Measurements from ENCODE around the gene ATXN7L3. TPM values are rescaled to one million over a fixed set of nuclear protein-coding genes. Genes with fewer than 3 reads are reported as not detected.

The ATXN7L3 gene
- total RNA-seq, 2 donors from 2014 or later, result 45.8 to 72.0 TPM

- under 1% methylated on average over 66 of the region's 108 CpGs for whole genome bisulfite sequencing
- peaks cover 5% of the 10 kb centered on the region for H3K4me1 ChIP-seq (replicated peaks)
- peak; percentile 40 for DNase-seq (ENCODE audit: low spot score)
- H3K27me3 ChIP-seq (replicated peaks; ENCODE audit: insufficient read depth), result no peaks in the 10 kb centered on the region
- no peaks in the 10 kb centered on the region for H3K9me3 ChIP-seq
- H3K36me3 ChIP-seq, result peaks cover 3 to 13% of the 10 kb centered on the region in 2 donors
- H3K4me3 ChIP-seq, result peak overlapping the region; percentile 80 to 95
- intact Hi-C loops (cut with DNase I), result no loop called here
- peak overlapping the region; percentile 98 to 100 for H3K27ac ChIP-seq
- TF ChIP-seq, protein P1, sequence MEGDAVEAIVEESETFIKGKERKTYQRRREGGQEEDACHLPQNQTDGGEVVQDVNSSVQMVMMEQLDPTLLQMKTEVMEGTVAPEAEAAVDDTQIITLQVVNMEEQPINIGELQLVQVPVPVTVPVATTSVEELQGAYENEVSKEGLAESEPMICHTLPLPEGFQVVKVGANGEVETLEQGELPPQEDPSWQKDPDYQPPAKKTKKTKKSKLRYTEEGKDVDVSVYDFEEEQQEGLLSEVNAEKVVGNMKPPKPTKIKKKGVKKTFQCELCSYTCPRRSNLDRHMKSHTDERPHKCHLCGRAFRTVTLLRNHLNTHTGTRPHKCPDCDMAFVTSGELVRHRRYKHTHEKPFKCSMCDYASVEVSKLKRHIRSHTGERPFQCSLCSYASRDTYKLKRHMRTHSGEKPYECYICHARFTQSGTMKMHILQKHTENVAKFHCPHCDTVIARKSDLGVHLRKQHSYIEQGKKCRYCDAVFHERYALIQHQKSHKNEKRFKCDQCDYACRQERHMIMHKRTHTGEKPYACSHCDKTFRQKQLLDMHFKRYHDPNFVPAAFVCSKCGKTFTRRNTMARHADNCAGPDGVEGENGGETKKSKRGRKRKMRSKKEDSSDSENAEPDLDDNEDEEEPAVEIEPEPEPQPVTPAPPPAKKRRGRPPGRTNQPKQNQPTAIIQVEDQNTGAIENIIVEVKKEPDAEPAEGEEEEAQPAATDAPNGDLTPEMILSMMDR (IDR thresholded peaks at IDR 0.05), result no peak
- TF ChIP-seq POLR2A (IDR thresholded peaks at IDR 0.05) (no peak), POLR2AphosphoS5 (IDR thresholded peaks at IDR 0.05) (no peak)
These were observed 20.8 kb upstream of the ATXN7L3 start for GRCh38 chr17:44220213-44221083.

DNA sequence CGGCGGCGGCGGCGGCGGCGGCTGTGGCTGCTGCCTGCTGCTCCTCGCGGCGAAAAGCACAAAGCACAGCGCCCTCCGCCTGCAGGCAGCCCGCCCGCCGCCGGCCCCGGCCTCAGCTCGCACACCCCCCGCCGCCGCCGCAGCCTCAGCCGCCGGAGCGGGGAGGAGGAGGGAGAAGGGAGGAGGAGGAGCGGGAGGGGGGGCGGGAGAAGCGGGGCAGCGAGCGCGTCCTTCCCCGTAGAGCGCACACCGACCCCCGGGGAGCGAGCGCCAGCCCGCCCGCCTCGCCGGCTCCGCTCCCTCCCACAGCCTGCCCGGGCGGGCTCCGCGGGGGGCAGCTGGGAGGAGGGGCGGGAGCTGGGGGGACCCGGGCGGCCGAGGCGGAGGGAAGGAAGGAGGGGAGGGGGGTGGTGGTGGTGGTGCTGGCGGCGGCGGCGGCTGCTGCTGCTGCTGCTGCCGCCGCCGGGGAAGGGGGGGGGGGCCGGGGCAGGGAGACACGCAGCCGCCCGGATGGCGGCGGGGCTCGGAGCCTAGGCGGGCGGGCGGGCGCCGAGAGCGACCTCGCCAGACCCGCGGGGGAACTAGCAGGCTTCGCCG, 20.0 kb upstream of the ATXN7L3 start, which contains the start of gene UBTF:
Gene UBTF (minus strand): TSS at position 60 of the 597 bp plus-strand sequence. CDS start 1,446 bp downstream, outside the sequence.
- Histone ChIP-seq H3K9me3 (no peaks in the 10 kb centered on the region), H3K36me3 (peaks cover 7 to 19% of the 10 kb centered on the region in 2 donors), H3K27me3 (replicated peaks; ENCODE audit: insufficient read depth) (no peaks in the 10 kb centered on the region), H3K4me1 (replicated peaks) (peaks cover 5% of the 10 kb centered on the region), H3K27ac (peak within 1 kb of the TSS; percentile 98 to 100), H3K4me3 (peak within 1 kb of the TSS; percentile 80 to 95)
- 0% methylated on average over 16 of the region's 76 CpGs for WGBS
- peak; percentile 59 for DNase-seq (ENCODE audit: low spot score)
- TF ChIP-seq POLR2AphosphoS5 (IDR thresholded peaks at IDR 0.05), result no peak
- TF ChIP-seq, protein P1 (IDR thresholded peaks at IDR 0.05), result no peak
- no peak for TF ChIP-seq POLR2A (IDR thresholded peaks at IDR 0.05)
- intact Hi-C loops (cut with DNase I), result loop anchor here (2.0 kb wide), 1 partner anchor 107 kb away; no protein-coding TSS in a partner anchor

GRCh38 chr17:44219108-44219615, 19.5 kb upstream of the ATXN7L3 start:
- intact Hi-C loops (cut with DNase I), result loop anchor here (2.0 kb wide), 1 partner anchor 108 kb away; no protein-coding TSS in a partner anchor
- H3K4me3 ChIP-seq, result peak overlapping the region; percentile 80 to 95
- TF ChIP-seq POLR2AphosphoS5 (IDR thresholded peaks at IDR 0.05) (no peak), POLR2A (IDR thresholded peaks at IDR 0.05) (no peak)
- TF ChIP-seq, protein P1 (IDR thresholded peaks at IDR 0.05), result peak in 3 of 4 experiments; percentile 36 to 70 (median 68)
- no peaks in the 10 kb centered on the region for H3K9me3 ChIP-seq
- H3K27me3 ChIP-seq (replicated peaks; ENCODE audit: insufficient read depth), result no peaks in the 10 kb centered on the region
- DNase-seq (ENCODE audit: low spot score), result peak; percentile 42
- peaks cover 5% of the 10 kb centered on the region for H3K4me1 ChIP-seq (replicated peaks)
- H3K36me3 ChIP-seq, result peaks cover 10 to 23% of the 10 kb centered on the region in 2 donors
- peak overlapping the region; percentile 98 to 100 for H3K27ac ChIP-seq
- under 1% methylated on average over 37 of the region's 73 CpGs for WGBS

DNA sequence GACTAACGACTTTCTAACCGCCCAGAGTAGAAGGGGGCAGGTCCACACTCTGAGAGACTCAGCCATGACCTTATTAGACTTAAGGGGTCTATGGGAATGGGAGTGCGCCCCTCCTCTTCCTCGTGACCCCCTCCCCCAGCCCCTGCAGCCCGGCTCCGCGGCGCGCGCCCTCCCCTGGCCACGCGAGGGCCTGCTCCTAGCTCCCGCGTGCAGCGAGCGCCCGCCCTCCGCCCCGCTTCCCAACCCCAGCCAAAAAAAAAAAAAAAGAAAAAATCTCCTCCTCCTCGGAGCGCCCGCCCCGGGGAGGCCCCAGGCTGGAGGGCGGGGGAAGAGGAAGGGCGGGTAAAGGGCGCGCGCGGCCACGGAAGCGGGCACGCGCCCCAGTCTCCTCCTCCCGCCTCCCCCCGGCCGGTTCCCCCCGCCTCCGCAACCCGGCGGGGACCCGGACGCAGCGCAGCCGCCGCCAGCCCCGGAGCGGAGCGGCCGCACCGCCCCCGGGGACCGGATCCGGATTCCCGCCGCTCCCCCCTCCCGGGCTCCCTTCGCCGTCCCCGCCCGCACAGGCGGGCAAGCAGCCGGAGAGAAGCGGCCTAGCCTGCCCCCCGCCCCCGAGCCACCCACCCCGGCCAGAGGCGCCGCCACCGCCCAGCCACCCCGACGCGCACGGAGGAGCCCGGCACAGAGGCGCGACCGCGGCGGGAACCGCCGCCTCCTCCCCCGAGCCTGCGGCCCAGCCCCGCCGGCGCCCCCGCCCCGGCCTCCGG, 18.8 kb upstream of the ATXN7L3 start:
- Histone ChIP-seq H3K27me3 (replicated peaks; ENCODE audit: insufficient read depth) (no peaks in the 10 kb centered on the region), H3K4me3 (peak overlapping the region; percentile 80 to 95), H3K4me1 (replicated peaks) (peaks cover 5% of the 10 kb centered on the region), H3K27ac (peak overlapping the region; percentile 98 to 100), H3K36me3 (peaks cover 10 to 23% of the 10 kb centered on the region in 2 donors), H3K9me3 (no peaks in the 10 kb centered on the region)
- peak; percentile 87 for DNase-seq (ENCODE audit: low spot score)
- intact Hi-C loops (cut with DNase I), result loop anchor here (2.0 kb wide), 1 partner anchor 108 kb away; no protein-coding TSS in a partner anchor
- TF ChIP-seq POLR2A (IDR thresholded peaks at IDR 0.05) (peak; percentile 51), POLR2AphosphoS5 (IDR thresholded peaks at IDR 0.05) (peak; percentile 72)
- TF ChIP-seq, protein P1 (IDR thresholded peaks at IDR 0.05), result peak in 3 of 4 experiments; percentile 37 to 54 (median 53)
- WGBS, result 1% methylated on average over 23 of the region's 89 CpGs

All from prostate gland (tissue), 2 donors.